Tibial nerve (tissue), 3 donors: Measurements from ENCODE around the gene DHRS7.

Experiments used
- EP300 ChIP-seq, 2 donors: sonication (generic); formaldehyde crosslinking; IDR thresholded peaks; one replicate each; pipeline ENCODE4 v1.6.1; 2017; ENCODE audit warnings: antibody characterized with exemption in 2 of 2, mild to moderate bottlenecking in 1 of 2
- POLR2A ChIP-seq, 2 donors: fragments of 450-650 bp; IDR thresholded peaks; one replicate each; pipeline ENCODE4 v1.6.1; 2017; ENCODE audit warnings: antibody characterized with exemption in 2 of 2, mild to moderate bottlenecking in 2 of 2, moderate library complexity in 2 of 2

DNA sequence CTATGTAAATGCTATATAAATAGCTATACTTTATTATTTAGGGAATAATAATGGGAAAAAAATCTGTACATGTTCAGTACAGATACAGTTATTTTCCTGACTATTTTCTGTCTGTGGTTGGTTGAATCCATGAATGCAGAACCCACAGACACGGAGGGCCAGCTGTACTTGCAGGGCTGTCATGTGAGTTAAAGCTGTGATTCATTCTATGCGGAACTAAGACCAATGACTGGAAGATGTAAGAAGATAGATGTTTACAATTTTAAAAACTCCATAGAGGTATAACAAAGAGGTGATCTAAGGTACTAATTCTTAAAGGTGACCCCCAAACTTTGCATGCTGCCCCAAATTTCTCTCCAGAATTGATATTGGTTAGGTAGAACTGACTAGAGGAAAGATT, 58.9 kb downstream of the DHRS7 start:
- TF ChIP-seq POLR2A (IDR thresholded peaks at IDR 0.05), result no peak
- TF ChIP-seq EP300 (IDR thresholded peaks at IDR 0.05), result peak in 1 of 2 donors; percentile 20
